ENCODE results near the gene GRIN1. TPM values are rescaled to one million over a fixed set of nuclear protein-coding genes. Genes with fewer than 3 reads are reported as not detected.
A peak's percentile ranks its signal among the peaks of the same experiment; 100 is the strongest.

Gene GRIN1
- total RNA-seq, 1 experiment from 2014 or later, result 0.52 TPM

- ChIA-PET CTCF (interaction anchor here (1.2 kb wide), 1 partner anchor 32 kb away, joined by 3 read pairs; no protein-coding TSS in a partner anchor), POLR2A (ENCODE audit: low non-redundant PET) (interaction anchor here (0.7 kb wide), 1 partner anchor 32 kb away, joined by 7 read pairs; no protein-coding TSS in a partner anchor)
- Histone ChIP-seq H3K4me3 (ENCODE audit: low read depth, low read length, poor library complexity, severe bottlenecking) (peak overlapping the region; percentile 97), H3K27ac (ENCODE audit: low read depth, low read length, poor library complexity, severe bottlenecking) (peak overlapping the region; percentile 88), H3K4me1 (ENCODE audit: insufficient read depth, low read length, poor library complexity, severe bottlenecking) (peaks cover 32% of the 10 kb centered on the region), H3K9me3 (ENCODE audit: low read depth, low read length, poor library complexity, severe bottlenecking) (no peaks in the 10 kb centered on the region), H3K27me3 (replicated peaks; ENCODE audit: insufficient read depth, low read depth, low read length, poor library complexity) (no peaks in the 10 kb centered on the region), H3K36me3 (ENCODE audit: insufficient read depth, low read length, poor library complexity, severe bottlenecking) (peaks cover 6% of the 10 kb centered on the region)
- DNase-seq (ENCODE audit: low spot score), result no peak
- TF ChIP-seq, protein P1, sequence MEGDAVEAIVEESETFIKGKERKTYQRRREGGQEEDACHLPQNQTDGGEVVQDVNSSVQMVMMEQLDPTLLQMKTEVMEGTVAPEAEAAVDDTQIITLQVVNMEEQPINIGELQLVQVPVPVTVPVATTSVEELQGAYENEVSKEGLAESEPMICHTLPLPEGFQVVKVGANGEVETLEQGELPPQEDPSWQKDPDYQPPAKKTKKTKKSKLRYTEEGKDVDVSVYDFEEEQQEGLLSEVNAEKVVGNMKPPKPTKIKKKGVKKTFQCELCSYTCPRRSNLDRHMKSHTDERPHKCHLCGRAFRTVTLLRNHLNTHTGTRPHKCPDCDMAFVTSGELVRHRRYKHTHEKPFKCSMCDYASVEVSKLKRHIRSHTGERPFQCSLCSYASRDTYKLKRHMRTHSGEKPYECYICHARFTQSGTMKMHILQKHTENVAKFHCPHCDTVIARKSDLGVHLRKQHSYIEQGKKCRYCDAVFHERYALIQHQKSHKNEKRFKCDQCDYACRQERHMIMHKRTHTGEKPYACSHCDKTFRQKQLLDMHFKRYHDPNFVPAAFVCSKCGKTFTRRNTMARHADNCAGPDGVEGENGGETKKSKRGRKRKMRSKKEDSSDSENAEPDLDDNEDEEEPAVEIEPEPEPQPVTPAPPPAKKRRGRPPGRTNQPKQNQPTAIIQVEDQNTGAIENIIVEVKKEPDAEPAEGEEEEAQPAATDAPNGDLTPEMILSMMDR (conservative IDR thresholded peaks at IDR 0.05; ENCODE audit: low read depth, low read length), result no peak
- no peak for TF ChIP-seq EZH2 (IDR thresholded peaks at IDR 0.05; ENCODE audit: borderline replicate concordance, low read depth, low read length, poor library complexity, severe bottlenecking)
- intact Hi-C loops (cut with micrococcal nuclease; ENCODE audit: unreplicated experiment), result no loop called here
- BruUV-seq (replicated peaks), result no TSS peak
These were observed 65.8 kb downstream of the GRIN1 start for GRCh38 chr9:137204731-137205125.

DNA sequence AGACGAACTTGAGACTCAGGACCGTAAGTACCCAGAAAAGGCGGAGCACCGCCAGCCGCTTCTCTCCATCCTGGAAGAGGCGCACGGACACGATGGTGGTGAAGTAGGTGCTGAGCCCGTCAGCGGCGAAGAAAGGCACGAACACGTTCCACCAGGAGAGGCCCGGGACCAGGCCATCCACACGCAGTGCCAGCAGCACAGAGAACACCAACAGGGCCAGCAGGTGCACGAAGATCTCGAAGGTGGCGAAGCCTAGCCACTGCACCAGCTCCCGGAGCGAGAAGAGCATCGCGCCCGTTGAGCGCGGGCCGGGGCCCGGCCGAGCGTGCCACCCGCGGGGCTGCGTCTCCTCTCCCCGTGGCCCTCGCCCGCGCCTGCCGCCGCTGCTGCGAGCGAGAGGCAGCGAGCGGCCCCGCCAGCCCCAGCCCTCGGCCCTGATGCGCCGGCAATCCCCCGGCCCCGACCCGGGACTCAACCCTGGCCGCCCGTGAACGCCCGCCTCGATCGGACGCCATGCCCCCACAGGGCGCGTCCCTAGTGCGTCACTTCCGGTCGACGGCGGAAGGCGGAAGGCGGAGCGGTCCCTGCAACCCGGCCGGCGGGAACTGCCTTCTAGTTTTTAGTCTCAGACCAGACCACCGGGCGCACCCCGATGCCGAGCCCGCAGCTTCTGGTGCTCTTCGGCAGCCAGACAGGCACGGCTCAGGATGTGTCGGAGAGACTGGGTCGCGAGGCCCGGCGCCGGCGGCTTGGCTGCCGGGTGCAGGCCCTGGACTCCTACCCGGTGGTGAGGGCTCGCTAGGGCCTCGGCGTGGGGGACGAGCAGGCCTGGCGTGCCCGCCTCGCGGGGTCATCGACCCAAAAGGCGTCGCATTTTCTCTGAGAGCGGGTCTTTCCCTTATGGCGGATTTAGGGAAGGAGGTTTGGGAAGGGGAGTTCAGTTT lies 66.4 kb downstream of the GRIN1 start, which contains the start of the genes NDOR1 and TMEM203:
TSS of gene NDOR1 (plus strand) at position 575 of the 944 bp plus-strand sequence. CDS start at position 653, 78 bp downstream.
TSS of gene TMEM203 (minus strand) at position 523 of the 944 bp plus-strand sequence. CDS start at position 289, 234 bp downstream.
- intact Hi-C loops (cut with micrococcal nuclease; ENCODE audit: unreplicated experiment), result no loop called here
- Histone ChIP-seq H3K27ac (ENCODE audit: low read depth, low read length, poor library complexity, severe bottlenecking) (peak within 1 kb of the TSS; percentile 88), H3K36me3 (ENCODE audit: insufficient read depth, low read length, poor library complexity, severe bottlenecking) (peaks cover 6% of the 10 kb centered on the region), H3K27me3 (replicated peaks; ENCODE audit: insufficient read depth, low read depth, low read length, poor library complexity) (no peaks in the 10 kb centered on the region), H3K4me1 (ENCODE audit: insufficient read depth, low read length, poor library complexity, severe bottlenecking) (peaks cover 31% of the 10 kb centered on the region), H3K4me3 (ENCODE audit: low read depth, low read length, poor library complexity, severe bottlenecking) (peak within 1 kb of the TSS; percentile 97), H3K9me3 (ENCODE audit: low read depth, low read length, poor library complexity, severe bottlenecking) (no peaks in the 10 kb centered on the region)
- POLR2A ChIA-PET (ENCODE audit: low non-redundant PET), result interaction anchor here (0.7 kb wide), 1 partner anchor 31 kb away, joined by 7 read pairs; no protein-coding TSS in a partner anchor
- BruUV-seq (replicated peaks), result no TSS peak
- no peak for TF ChIP-seq EZH2 (IDR thresholded peaks at IDR 0.05; ENCODE audit: borderline replicate concordance, low read depth, low read length, poor library complexity, severe bottlenecking)
- TF ChIP-seq, protein P1 (conservative IDR thresholded peaks at IDR 0.05; ENCODE audit: low read depth, low read length), result no peak
- DNase-seq (ENCODE audit: low spot score), result peak; percentile 93
- CTCF ChIA-PET, result no interaction called here

- Histone ChIP-seq H3K36me3 (ENCODE audit: insufficient read depth, low read length, poor library complexity, severe bottlenecking) (peaks cover 6% of the 10 kb centered on the region), H3K9me3 (ENCODE audit: low read depth, low read length, poor library complexity, severe bottlenecking) (no peaks in the 10 kb centered on the region), H3K27ac (ENCODE audit: low read depth, low read length, poor library complexity, severe bottlenecking) (no peak overlapping the region), H3K4me1 (ENCODE audit: insufficient read depth, low read length, poor library complexity, severe bottlenecking) (peaks cover 25% of the 10 kb centered on the region), H3K27me3 (replicated peaks; ENCODE audit: insufficient read depth, low read depth, low read length, poor library complexity) (no peaks in the 10 kb centered on the region), H3K4me3 (ENCODE audit: low read depth, low read length, poor library complexity, severe bottlenecking) (peak overlapping the region; percentile 97)
- no TSS peak for BruUV-seq (replicated peaks)
- intact Hi-C loops (cut with micrococcal nuclease; ENCODE audit: unreplicated experiment), result no loop called here
- CTCF ChIA-PET, result no interaction called here
- TF ChIP-seq EZH2 (IDR thresholded peaks at IDR 0.05; ENCODE audit: borderline replicate concordance, low read depth, low read length, poor library complexity, severe bottlenecking), result no peak
- TF ChIP-seq, protein P1 (conservative IDR thresholded peaks at IDR 0.05; ENCODE audit: low read depth, low read length), result no peak
- POLR2A ChIA-PET (ENCODE audit: low non-redundant PET), result no interaction called here
- DNase-seq (ENCODE audit: low spot score), result no peak
These were observed 67.6 kb downstream of the GRIN1 start for GRCh38 chr9:137206602-137207001.

Data from A673 (cell line).